GM19238 (cell line): Measurements from ENCODE around the gene CTSV.
"Not testable (repeated sequence)": the region's sequence is repeated elsewhere in the genome, so short reads cannot be mapped to it uniquely, and the experiment has no call there.

ENCODE experiments used
- DNase-seq: peaks from one replicate; pipeline ENCODE4 v3.0.0; 2011; ENCODE audit warnings: low spot score; ENCODE audit not compliant: insufficient read length

Gene CTSV

DNA sequence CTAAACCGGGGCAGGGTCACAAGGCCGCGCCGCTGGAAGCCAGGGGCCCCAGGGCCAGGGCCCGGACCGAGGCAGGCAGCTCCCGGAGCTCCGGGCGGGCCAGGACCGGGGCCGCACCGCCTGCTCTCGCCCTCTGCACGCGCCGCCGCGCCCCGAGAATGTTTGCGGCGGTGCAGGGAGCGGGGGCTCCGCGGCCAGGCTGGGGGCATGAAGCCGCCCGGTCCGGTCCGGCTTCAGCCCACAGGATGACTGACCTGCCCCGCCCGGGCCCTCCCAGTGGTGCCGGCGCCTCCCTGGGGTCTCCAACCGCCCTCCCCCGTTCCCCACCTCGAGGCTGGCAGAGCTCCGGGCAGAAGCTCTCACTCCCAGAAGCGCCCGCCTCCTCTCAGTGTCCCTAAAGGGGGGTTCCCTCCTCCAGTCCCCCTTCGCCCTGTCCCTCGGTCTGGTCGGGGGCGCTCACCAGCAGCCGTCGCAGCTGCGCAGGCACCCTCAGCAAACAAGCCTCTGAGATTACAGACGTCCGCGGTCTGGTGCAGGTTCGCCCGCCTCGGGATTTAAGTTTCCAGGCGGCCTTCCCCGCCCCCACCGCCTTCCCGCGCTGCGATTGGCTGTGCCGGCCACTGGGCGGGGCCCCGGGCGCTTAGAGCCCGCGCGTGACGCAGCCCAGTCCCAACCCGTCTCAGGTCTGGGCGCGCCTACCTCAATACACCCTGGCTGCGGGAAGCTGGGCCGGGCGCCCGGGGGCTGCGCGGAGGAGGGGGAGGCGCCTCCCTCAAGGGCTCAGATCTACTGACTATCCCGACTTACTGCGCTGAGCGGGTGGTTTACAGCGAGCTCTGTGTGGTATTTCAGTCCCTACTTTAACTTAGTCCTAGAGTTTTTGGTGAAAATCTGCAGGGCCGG, at the start of gene CTSV:
Gene CTSV (minus strand): TSS at position 532 of the 903 bp plus-strand sequence. CDS start 1,099 bp downstream, outside the sequence.
- peak; percentile 71 for DNase-seq

- DNase-seq, result not testable (repeated sequence)
These were observed 48.8 kb upstream of the CTSV start for GRCh38 chr9:97087668-97088215.

GRCh38 chr9:97084562-97084991, 45.6 kb upstream of the CTSV start:
- not testable (repeated sequence) for DNase-seq

- DNase-seq, result no peak
These were observed 39.4 kb upstream of the CTSV start for GRCh38 chr9:97078362-97078761.

GRCh38 chr9:97077452-97078295, 38.7 kb upstream of the CTSV start:
- DNase-seq, result no peak

GRCh38 chr9:97076731-97077451, 37.9 kb upstream of the CTSV start:
- not testable (repeated sequence) for DNase-seq

GRCh38 chr9:97076238-97076637, 37.3 kb upstream of the CTSV start:
- DNase-seq, result no peak

DNA sequence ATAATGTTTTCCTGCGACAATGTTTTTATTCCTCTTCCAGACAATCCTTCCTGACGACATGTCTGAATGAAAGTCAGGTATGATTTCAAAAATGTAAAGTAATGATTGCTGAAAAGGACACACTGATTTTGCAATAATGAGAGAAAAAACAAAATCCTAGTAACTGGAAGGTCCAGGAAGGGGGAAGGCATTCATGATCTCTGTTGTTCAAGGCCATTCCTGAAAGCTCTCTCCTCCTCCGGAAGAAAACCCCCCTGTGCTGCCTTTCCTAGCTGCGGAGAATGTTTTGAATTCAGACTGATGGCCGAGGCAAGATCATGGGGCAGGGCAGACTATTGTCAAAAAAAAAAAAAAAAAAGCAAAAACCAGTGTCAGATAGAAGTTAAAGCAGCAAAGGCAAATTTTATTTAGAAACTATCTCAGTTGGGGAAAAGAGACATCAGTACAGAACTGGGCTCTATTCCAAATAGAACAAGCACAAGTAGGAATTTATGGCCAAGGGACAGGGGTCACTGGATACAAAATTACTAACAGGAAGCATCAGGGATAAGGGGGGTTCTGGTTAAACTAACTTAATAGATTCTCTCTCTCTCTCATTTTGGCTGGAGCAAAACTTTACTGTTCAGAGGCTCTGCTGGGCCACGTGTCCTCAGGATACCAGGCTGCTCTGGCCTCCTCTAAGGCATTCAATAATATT, 36.5 kb upstream of the CTSV start:
- no peak for DNase-seq

GRCh38 chr9:97073506-97073905, 34.6 kb upstream of the CTSV start:
- DNase-seq, result no peak

DNA sequence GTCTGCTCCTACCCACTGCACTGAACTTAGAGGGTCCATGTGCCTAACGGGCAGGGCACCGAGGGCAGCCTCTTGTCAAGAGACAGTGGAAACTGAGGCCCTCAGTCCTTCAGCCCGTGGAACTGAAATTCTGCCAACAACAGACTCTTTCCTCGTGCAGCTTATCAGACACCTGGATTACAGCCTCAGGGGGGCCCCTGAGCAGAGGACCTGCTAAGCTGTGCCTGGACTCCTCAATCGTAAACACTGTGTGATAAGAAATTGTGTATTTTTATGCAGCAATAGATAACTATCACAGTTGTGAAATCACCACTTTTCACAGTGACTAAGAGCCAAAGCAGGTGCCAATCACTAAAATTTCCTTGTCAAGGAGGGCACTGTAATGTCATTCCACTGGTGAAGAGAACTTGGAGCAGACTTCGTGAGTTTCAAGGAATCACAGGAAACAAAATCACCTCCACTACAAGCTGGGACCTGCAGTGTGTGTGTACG, 33.4 kb upstream of the CTSV start:
- no peak for DNase-seq

GRCh38 chr9:97070325-97070724, 31.4 kb upstream of the CTSV start:
- not testable (repeated sequence) for DNase-seq

GRCh38 chr9:97067490-97067889, 28.5 kb upstream of the CTSV start:
- DNase-seq, result no peak

GRCh38 chr9:97064176-97064575, 25.2 kb upstream of the CTSV start:
- DNase-seq, result no peak

- no peak for DNase-seq
These were observed 21.9 kb upstream of the CTSV start for GRCh38 chr9:97060796-97061195.

- DNase-seq, result no peak
These were observed 20.7 kb upstream of the CTSV start for GRCh38 chr9:97059626-97060025.

DNA sequence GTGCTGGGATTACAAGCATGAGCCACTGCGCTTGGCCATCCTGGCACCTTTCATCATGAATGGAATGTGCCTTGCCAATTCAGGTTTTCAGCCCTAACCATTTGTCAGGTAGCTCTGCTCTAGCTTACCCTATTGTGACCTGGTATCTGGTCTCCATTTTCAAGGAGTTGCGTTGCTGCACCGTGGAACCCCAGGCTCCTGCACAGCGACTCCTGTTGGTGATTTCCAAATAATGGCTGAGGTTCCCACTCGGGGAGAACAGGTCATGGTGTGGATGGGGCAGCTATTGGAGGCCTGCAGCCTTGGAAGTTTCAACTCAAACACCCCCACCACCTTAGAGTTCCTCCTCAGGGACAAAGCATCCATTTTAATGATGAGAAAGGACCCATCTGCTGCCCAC, 18.7 kb upstream of the CTSV start:
- no peak for DNase-seq

GRCh38 chr9:97055891-97056290, 16.9 kb upstream of the CTSV start:
- DNase-seq, result not testable (repeated sequence)

DNA sequence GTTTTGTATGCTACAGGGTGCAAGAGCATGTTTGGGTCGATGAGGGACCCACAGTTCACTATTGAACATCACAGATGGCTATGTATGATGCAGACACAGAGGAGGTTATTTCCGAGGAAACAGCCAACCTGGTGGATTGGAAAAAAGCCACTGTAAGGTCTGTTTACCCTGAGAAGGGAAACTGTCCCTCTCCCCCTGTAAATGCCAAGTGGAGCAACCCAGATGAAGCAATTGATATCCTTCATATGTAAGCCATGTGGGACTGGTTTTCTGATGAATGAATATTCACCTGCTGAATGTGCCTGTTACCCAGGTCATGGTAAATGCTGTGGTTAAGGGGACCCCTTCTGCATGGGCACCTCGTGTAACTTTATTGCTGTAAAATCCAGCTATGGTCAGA, 14.8 kb upstream of the CTSV start:
- no peak for DNase-seq

DNA sequence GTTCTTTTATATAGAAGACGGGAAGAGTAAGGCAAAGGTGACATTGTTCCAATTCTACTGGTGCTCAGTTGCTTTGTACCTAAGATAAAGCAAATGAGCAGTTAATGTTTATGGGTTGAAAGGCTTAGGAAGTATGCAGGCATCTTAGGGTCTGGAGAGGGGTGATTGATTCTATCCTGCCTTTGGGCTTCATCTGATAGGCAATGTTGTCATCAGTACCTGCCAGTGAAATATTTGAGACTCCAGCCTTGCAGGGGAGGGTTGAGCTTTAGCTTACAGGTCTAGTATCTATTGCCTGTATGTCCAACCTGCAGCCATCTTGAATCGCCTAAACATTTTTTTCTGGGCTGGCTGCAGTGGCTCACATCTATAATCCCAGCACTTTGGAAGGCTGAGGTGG, 13.8 kb upstream of the CTSV start:
- DNase-seq, result no peak

- no peak for DNase-seq
These were observed 7.3 kb upstream of the CTSV start for GRCh38 chr9:97046228-97046627.
